Brain pericyte (primary cell): ENCODE data around the gene IRAK3.

Experiments used
- DNase-seq: peaks from one replicate; pipeline ENCODE4 v3.0.0-alpha.2; 2012; ENCODE audit warnings: low read depth, low spot score

Gene IRAK3

GRCh38 chr12:66188584-66189485 lies at the start of gene IRAK3:
TSS of gene IRAK3 (plus strand) at chr12:66189214. CDS start at chr12:66189300, 86 bp downstream.
- no peak for DNase-seq

- no peak for DNase-seq
These were observed 49.7 kb upstream of the IRAK3 start for GRCh38 chr12:66139328-66139727.

- DNase-seq: no peak
These were observed 48.3 kb upstream of the IRAK3 start for GRCh38 chr12:66140731-66141130.

GRCh38 chr12:66141299-66141698 lies 47.7 kb upstream of the IRAK3 start:
- no peak for DNase-seq

GRCh38 chr12:66142826-66143225 lies 46.2 kb upstream of the IRAK3 start:
- DNase-seq: no peak

- no peak for DNase-seq
These were observed 45.1 kb upstream of the IRAK3 start for GRCh38 chr12:66143868-66144267.

- no peak for DNase-seq
These were observed 43.9 kb upstream of the IRAK3 start for GRCh38 chr12:66144791-66145754.

- no peak for DNase-seq
These were observed 39.2 kb upstream of the IRAK3 start for GRCh38 chr12:66149702-66150398.

- no peak for DNase-seq
These were observed 36.3 kb upstream of the IRAK3 start for GRCh38 chr12:66152732-66153131.

GRCh38 chr12:66154776-66155175 lies 34.2 kb upstream of the IRAK3 start:
- DNase-seq: no peak

GRCh38 chr12:66156654-66157053 lies 32.4 kb upstream of the IRAK3 start:
- no peak for DNase-seq

GRCh38 chr12:66159123-66159522 lies 29.9 kb upstream of the IRAK3 start:
- DNase-seq: no peak

GRCh38 chr12:66160704-66161103 lies 28.3 kb upstream of the IRAK3 start:
- no peak for DNase-seq

GRCh38 chr12:66162701-66163100 lies 26.3 kb upstream of the IRAK3 start:
- no peak for DNase-seq

GRCh38 chr12:66163289-66163688 lies 25.7 kb upstream of the IRAK3 start:
- no peak for DNase-seq

- no peak for DNase-seq
These were observed 24.6 kb upstream of the IRAK3 start for GRCh38 chr12:66164349-66164821.

- no peak for DNase-seq
These were observed 23.9 kb upstream of the IRAK3 start for GRCh38 chr12:66165141-66165540.

GRCh38 chr12:66166561-66166960 lies 22.5 kb upstream of the IRAK3 start:
- no peak for DNase-seq

GRCh38 chr12:66168410-66168809 lies 20.6 kb upstream of the IRAK3 start:
- DNase-seq: no peak

- DNase-seq: peak; percentile 80
These were observed 19.5 kb upstream of the IRAK3 start, which contains the start of gene TMBIM4 for GRCh38 chr12:66169221-66170170. TSS of gene TMBIM4 (minus strand) at chr12:66169996. CDS start at chr12:66169951, 45 bp downstream.
